ENCODE measurements around the gene ARMC8.

DNA sequence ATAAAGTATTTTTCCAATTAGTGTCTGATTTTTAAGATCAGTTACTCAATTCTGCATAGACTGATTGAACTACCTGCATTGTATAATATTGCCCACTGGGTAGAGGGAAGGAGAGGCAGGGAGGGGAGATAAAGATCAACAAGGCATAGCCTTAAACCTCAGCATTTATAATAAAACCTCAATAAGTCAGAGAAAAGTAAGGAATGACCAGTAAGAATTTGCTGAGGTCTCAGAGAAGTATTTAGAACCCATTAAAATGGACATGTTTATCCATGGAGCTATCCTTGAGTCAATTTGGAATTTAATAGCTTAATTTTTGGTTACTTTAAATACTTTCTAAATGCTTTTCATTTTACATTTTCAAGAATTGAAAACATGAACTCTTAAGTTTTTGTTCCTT, 62.5 kb downstream of the ARMC8 start:
- TF ChIP-seq, protein P1, sequence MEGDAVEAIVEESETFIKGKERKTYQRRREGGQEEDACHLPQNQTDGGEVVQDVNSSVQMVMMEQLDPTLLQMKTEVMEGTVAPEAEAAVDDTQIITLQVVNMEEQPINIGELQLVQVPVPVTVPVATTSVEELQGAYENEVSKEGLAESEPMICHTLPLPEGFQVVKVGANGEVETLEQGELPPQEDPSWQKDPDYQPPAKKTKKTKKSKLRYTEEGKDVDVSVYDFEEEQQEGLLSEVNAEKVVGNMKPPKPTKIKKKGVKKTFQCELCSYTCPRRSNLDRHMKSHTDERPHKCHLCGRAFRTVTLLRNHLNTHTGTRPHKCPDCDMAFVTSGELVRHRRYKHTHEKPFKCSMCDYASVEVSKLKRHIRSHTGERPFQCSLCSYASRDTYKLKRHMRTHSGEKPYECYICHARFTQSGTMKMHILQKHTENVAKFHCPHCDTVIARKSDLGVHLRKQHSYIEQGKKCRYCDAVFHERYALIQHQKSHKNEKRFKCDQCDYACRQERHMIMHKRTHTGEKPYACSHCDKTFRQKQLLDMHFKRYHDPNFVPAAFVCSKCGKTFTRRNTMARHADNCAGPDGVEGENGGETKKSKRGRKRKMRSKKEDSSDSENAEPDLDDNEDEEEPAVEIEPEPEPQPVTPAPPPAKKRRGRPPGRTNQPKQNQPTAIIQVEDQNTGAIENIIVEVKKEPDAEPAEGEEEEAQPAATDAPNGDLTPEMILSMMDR (IDR thresholded peaks at IDR 0.05): no peak
- no peak for TF ChIP-seq POLR2A (IDR thresholded peaks at IDR 0.05)
